Tibial nerve (tissue), 4 donors: ENCODE data around the gene CELSR1.

ENCODE experiments used
- CTCF ChIP-seq, 5 experiments: fragments of 200-600 bp in 3 of 5; fragments of 450-650 bp in 2 of 5; sonication (generic) in 3 of 5; IDR thresholded peaks; one replicate each; pipeline ENCODE4 v1.5.1; 2016 to 2019; ENCODE audit warnings: antibody characterized with exemption in 5 of 5, mild to moderate bottlenecking in 3 of 5, moderate library complexity in 2 of 5
- EP300 ChIP-seq, 2 donors: sonication (generic); formaldehyde crosslinking; IDR thresholded peaks; one replicate each; pipeline ENCODE4 v1.6.1; 2017; ENCODE audit warnings: antibody characterized with exemption in 2 of 2, mild to moderate bottlenecking in 1 of 2
- POLR2A ChIP-seq, 2 donors: fragments of 450-650 bp; IDR thresholded peaks; one replicate each; pipeline ENCODE4 v1.6.1; 2017; ENCODE audit warnings: antibody characterized with exemption in 2 of 2, mild to moderate bottlenecking in 2 of 2, moderate library complexity in 2 of 2

GRCh38 chr22:46422896-46423295 is 114.5 kb downstream of the CELSR1 start:
- TF ChIP-seq CTCF (IDR thresholded peaks at IDR 0.05) (no peak), POLR2A (IDR thresholded peaks at IDR 0.05) (no peak), EP300 (IDR thresholded peaks at IDR 0.05) (no peak)
